HEK293 (cell line): ENCODE data around the gene ARID1A.

Experiments
- HIC1 ChIP-seq: fragments of 450-650 bp; formaldehyde crosslinking; IDR thresholded peaks from 2 replicates; pipeline ENCODE4 v1.5.1; 2016; ENCODE audit warnings: missing biosample characterization, missing genetic modification characterization
- KLF16 ChIP-seq: fragments of 450-650 bp; formaldehyde crosslinking; IDR thresholded peaks from 2 replicates; pipeline ENCODE4 v1.5.1; 2017; ENCODE audit warnings: missing biosample characterization, missing genetic modification characterization
- ZBTB6 ChIP-seq: fragments of 450-650 bp; formaldehyde crosslinking; IDR thresholded peaks from 2 replicates; pipeline ENCODE4 v1.5.1; 2017; ENCODE audit warnings: missing biosample characterization, missing genetic modification characterization
- ZNF121 ChIP-seq: fragments of 450-650 bp; formaldehyde crosslinking; IDR thresholded peaks from 2 replicates; pipeline ENCODE4 v1.5.1; 2016; ENCODE audit warnings: missing biosample characterization, missing genetic modification characterization
- ZNF133 ChIP-seq: fragments of 450-650 bp; formaldehyde crosslinking; IDR thresholded peaks from 2 replicates; pipeline ENCODE4 v1.5.1; 2016; ENCODE audit warnings: missing biosample characterization, missing genetic modification characterization
- ZNF335 ChIP-seq: fragments of 450-650 bp; formaldehyde crosslinking; conservative IDR thresholded peaks from 2 replicates; pipeline ENCODE4 v1.5.1; 2016; ENCODE audit warnings: missing biosample characterization, missing genetic modification characterization
- ZNF48 ChIP-seq: fragments of 450-650 bp; formaldehyde crosslinking; IDR thresholded peaks from 2 replicates; pipeline ENCODE4 v1.5.1; 2016; ENCODE audit warnings: missing biosample characterization, missing genetic modification characterization
- ZNF488 ChIP-seq: fragments of 450-650 bp; formaldehyde crosslinking; IDR thresholded peaks from 2 replicates; pipeline ENCODE4 v1.5.1; 2016; ENCODE audit warnings: missing biosample characterization, missing genetic modification characterization
- ZNF529 ChIP-seq: fragments of 450-650 bp; formaldehyde crosslinking; IDR thresholded peaks from 2 replicates; pipeline ENCODE4 v1.5.1; 2017; ENCODE audit warnings: missing genetic modification characterization, missing biosample characterization; ENCODE audit not compliant: insufficient replicate concordance
- ZNF561 ChIP-seq: fragments of 450-650 bp; IDR thresholded peaks from 2 replicates; pipeline ENCODE4 v1.5.1; 2018; ENCODE audit warnings: missing biosample characterization, missing genetic modification characterization, borderline replicate concordance
- ZNF580 ChIP-seq: fragments of 450-650 bp; formaldehyde crosslinking; IDR thresholded peaks from 2 replicates; pipeline ENCODE4 v1.5.1; 2016; ENCODE audit warnings: missing biosample characterization, missing genetic modification characterization
- ZNF792 ChIP-seq: fragments of 450-650 bp; formaldehyde crosslinking; IDR thresholded peaks from 2 replicates; pipeline ENCODE4 v1.5.1; 2016; ENCODE audit warnings: missing biosample characterization, missing genetic modification characterization
- ZSCAN30 ChIP-seq: fragments of 450-650 bp; IDR thresholded peaks from 2 replicates; pipeline ENCODE4 v1.5.1; 2018; ENCODE audit warnings: missing biosample characterization, mild to moderate bottlenecking, missing genetic modification characterization, moderate library complexity
- TF ChIP-seq, protein P1 (sequence below): fragments of 450-650 bp; formaldehyde crosslinking; IDR thresholded peaks from 2 replicates; pipeline ENCODE4 v1.5.1; 2016; ENCODE audit warnings: missing biosample characterization, missing genetic modification characterization
- TF ChIP-seq, protein P2 (sequence below): fragments of 450-650 bp; formaldehyde crosslinking; IDR thresholded peaks from 2 replicates; pipeline ENCODE4 v1.5.1; 2016; ENCODE audit warnings: missing biosample characterization, missing genetic modification characterization
- TF ChIP-seq, protein P3 (sequence below): fragments of 450-650 bp; formaldehyde crosslinking; IDR thresholded peaks from 2 replicates; pipeline ENCODE4 v1.5.1; 2016; ENCODE audit warnings: missing biosample characterization, missing genetic modification characterization
- TF ChIP-seq, protein P4 (sequence below): fragments of 450-650 bp; formaldehyde crosslinking; IDR thresholded peaks from 2 replicates; pipeline ENCODE4 v1.5.1; 2016; ENCODE audit warnings: missing biosample characterization, missing genetic modification characterization, borderline replicate concordance

The ARID1A gene

DNA sequence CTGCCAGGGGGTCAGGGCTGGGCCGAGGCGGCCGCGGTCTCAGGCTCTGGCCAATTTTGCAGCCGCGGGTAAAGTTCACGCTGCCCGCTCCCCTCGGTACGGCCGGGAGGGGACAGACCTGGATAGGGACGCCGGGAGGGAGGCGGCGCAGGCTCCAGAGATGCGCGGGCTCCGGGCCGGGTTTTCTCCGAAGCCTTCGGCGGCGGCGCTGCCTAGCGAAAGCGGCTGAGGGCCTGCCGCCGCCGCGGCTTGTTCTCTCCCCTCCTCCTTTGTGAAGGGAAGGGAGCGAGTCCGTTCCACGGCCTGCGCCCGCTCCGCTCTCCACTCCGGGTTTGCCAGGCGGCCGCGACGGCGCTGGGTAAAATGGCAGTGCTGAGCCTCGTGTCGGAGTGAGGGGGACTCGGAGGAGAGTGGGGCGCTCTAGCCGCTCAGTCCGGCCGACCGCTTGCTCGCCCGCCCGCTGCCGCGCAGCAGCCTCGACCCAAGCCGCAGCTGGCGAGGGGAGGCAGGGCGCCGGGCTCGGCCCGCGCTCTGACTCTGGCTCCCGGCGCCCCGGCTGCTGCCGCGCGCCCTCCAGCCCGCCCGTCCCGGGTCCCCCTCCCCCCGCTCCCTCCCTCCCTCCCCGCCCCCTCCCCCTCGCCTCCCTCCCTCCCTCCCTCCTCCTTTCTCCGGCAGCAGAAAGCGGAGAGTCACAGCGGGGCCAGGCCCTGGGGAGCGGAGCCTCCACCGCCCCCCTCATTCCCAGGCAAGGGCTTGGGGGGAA is at the start of gene ARID1A (continued):
- TF ChIP-seq HIC1 (tag by site-specific recombination) (peak; percentile 87), KLF16 (tag by site-specific recombination) (peak; percentile 99), ZNF335 (tag by site-specific recombination) (peak; percentile 85), ZNF133 (tag by site-specific recombination) (no peak), ZNF121 (tag by site-specific recombination) (peak; percentile 50; the same call in 1 of the 2 replicates), ZNF580 (tag by site-specific recombination) (peak; percentile 93), ZNF792 (tag by site-specific recombination) (0 out of 2 replicates have a peak, but pooled peaks have one; percentile 57), ZNF561 (peak; percentile 98), ZNF488 (0 out of 2 replicates have a peak, but pooled peaks have one; percentile 11), ZSCAN30 (peak; percentile 99), ZNF529 (tag by site-specific recombination) (no peak), ZBTB6 (tag by site-specific recombination) (peak; percentile 95), ZNF48 (tag by site-specific recombination) (no peak)
- TF ChIP-seq, protein P1, sequence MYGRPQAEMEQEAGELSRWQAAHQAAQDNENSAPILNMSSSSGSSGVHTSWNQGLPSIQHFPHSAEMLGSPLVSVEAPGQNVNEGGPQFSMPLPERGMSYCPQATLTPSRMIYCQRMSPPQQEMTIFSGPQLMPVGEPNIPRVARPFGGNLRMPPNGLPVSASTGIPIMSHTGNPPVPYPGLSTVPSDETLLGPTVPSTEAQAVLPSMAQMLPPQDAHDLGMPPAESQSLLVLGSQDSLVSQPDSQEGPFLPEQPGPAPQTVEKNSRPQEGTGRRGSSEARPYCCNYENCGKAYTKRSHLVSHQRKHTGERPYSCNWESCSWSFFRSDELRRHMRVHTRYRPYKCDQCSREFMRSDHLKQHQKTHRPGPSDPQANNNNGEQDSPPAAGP (tag by site-specific recombination): peak; percentile 99
- TF ChIP-seq, protein P2, sequence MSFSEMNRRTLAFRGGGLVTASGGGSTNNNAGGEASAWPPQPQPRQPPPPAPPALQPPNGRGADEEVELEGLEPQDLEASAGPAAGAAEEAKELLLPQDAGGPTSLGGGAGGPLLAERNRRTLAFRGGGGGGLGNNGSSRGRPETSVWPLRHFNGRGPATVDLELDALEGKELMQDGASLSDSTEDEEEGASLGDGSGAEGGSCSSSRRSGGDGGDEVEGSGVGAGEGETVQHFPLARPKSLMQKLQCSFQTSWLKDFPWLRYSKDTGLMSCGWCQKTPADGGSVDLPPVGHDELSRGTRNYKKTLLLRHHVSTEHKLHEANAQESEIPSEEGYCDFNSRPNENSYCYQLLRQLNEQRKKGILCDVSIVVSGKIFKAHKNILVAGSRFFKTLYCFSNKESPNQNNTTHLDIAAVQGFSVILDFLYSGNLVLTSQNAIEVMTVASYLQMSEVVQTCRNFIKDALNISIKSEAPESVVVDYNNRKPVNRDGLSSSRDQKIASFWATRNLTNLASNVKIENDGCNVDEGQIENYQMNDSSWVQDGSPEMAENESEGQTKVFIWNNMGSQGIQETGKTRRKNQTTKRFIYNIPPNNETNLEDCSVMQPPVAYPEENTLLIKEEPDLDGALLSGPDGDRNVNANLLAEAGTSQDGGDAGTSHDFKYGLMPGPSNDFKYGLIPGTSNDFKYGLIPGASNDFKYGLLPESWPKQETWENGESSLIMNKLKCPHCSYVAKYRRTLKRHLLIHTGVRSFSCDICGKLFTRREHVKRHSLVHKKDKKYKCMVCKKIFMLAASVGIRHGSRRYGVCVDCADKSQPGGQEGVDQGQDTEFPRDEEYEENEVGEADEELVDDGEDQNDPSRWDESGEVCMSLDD (tag by site-specific recombination): peak; percentile 94
- TF ChIP-seq, protein P3, sequence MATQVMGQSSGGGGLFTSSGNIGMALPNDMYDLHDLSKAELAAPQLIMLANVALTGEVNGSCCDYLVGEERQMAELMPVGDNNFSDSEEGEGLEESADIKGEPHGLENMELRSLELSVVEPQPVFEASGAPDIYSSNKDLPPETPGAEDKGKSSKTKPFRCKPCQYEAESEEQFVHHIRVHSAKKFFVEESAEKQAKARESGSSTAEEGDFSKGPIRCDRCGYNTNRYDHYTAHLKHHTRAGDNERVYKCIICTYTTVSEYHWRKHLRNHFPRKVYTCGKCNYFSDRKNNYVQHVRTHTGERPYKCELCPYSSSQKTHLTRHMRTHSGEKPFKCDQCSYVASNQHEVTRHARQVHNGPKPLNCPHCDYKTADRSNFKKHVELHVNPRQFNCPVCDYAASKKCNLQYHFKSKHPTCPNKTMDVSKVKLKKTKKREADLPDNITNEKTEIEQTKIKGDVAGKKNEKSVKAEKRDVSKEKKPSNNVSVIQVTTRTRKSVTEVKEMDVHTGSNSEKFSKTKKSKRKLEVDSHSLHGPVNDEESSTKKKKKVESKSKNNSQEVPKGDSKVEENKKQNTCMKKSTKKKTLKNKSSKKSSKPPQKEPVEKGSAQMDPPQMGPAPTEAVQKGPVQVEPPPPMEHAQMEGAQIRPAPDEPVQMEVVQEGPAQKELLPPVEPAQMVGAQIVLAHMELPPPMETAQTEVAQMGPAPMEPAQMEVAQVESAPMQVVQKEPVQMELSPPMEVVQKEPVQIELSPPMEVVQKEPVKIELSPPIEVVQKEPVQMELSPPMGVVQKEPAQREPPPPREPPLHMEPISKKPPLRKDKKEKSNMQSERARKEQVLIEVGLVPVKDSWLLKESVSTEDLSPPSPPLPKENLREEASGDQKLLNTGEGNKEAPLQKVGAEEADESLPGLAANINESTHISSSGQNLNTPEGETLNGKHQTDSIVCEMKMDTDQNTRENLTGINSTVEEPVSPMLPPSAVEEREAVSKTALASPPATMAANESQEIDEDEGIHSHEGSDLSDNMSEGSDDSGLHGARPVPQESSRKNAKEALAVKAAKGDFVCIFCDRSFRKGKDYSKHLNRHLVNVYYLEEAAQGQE: peak; percentile 41; the same call in 1 of the 2 replicates
- TF ChIP-seq, protein P4, sequence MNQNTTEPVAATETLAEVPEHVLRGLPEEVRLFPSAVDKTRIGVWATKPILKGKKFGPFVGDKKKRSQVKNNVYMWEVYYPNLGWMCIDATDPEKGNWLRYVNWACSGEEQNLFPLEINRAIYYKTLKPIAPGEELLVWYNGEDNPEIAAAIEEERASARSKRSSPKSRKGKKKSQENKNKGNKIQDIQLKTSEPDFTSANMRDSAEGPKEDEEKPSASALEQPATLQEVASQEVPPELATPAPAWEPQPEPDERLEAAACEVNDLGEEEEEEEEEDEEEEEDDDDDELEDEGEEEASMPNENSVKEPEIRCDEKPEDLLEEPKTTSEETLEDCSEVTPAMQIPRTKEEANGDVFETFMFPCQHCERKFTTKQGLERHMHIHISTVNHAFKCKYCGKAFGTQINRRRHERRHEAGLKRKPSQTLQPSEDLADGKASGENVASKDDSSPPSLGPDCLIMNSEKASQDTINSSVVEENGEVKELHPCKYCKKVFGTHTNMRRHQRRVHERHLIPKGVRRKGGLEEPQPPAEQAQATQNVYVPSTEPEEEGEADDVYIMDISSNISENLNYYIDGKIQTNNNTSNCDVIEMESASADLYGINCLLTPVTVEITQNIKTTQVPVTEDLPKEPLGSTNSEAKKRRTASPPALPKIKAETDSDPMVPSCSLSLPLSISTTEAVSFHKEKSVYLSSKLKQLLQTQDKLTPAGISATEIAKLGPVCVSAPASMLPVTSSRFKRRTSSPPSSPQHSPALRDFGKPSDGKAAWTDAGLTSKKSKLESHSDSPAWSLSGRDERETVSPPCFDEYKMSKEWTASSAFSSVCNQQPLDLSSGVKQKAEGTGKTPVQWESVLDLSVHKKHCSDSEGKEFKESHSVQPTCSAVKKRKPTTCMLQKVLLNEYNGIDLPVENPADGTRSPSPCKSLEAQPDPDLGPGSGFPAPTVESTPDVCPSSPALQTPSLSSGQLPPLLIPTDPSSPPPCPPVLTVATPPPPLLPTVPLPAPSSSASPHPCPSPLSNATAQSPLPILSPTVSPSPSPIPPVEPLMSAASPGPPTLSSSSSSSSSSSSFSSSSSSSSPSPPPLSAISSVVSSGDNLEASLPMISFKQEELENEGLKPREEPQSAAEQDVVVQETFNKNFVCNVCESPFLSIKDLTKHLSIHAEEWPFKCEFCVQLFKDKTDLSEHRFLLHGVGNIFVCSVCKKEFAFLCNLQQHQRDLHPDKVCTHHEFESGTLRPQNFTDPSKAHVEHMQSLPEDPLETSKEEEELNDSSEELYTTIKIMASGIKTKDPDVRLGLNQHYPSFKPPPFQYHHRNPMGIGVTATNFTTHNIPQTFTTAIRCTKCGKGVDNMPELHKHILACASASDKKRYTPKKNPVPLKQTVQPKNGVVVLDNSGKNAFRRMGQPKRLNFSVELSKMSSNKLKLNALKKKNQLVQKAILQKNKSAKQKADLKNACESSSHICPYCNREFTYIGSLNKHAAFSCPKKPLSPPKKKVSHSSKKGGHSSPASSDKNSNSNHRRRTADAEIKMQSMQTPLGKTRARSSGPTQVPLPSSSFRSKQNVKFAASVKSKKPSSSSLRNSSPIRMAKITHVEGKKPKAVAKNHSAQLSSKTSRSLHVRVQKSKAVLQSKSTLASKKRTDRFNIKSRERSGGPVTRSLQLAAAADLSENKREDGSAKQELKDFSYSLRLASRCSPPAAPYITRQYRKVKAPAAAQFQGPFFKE (tag by site-specific recombination): peak; percentile 46; the same call in 1 of the 2 replicates
